HTR-8/SVneo (cell line): Measurements from ENCODE around the gene WNK2.

ENCODE experiments used
- DNase-seq: peaks from one replicate; pipeline ENCODE4 v3.0.0; 2011; ENCODE audit warnings: low spot score, mixed read lengths; ENCODE audit not compliant: insufficient read length
- FAIRE-seq: peaks from 2 replicates; lab custom pipeline; 2011; peaks lifted over from hg19 to GRCh38; lab: Jason Lieb, UNC

Gene WNK2

GRCh38 chr9:93196096-93197055 lies 12.4 kb downstream of the WNK2 start:
- no peak for FAIRE-seq
- DNase-seq = no peak

- FAIRE-seq (no peak), DNase-seq (no peak)
Observed at GRCh38 chr9:93197670-93198069, 13.7 kb downstream of the WNK2 start.

GRCh38 chr9:93198117-93198837 lies 14.3 kb downstream of the WNK2 start:
- FAIRE-seq = no peak
- DNase-seq = no peak

- DNase-seq = no peak
- no peak for FAIRE-seq
Observed at GRCh38 chr9:93198838-93199625, 15.1 kb downstream of the WNK2 start.

GRCh38 chr9:93200449-93200742 lies 16.5 kb downstream of the WNK2 start:
- no peak for DNase-seq
- FAIRE-seq = no peak

- FAIRE-seq = no peak
- no peak for DNase-seq
Observed at GRCh38 chr9:93200989-93201334, 17.0 kb downstream of the WNK2 start.

GRCh38 chr9:93203026-93203717 lies 19.2 kb downstream of the WNK2 start:
- DNase-seq (no peak), FAIRE-seq (no peak)

GRCh38 chr9:93203718-93204469 lies 20.0 kb downstream of the WNK2 start:
- DNase-seq (no peak), FAIRE-seq (no peak)

GRCh38 chr9:93204470-93205043 lies 20.6 kb downstream of the WNK2 start:
- DNase-seq = no peak
- no peak for FAIRE-seq

- DNase-seq (no peak), FAIRE-seq (no peak)
Observed at GRCh38 chr9:93205045-93205768, 21.3 kb downstream of the WNK2 start.

GRCh38 chr9:93205896-93206575 lies 22.1 kb downstream of the WNK2 start:
- FAIRE-seq (no peak), DNase-seq (no peak)

GRCh38 chr9:93206576-93207155 lies 22.7 kb downstream of the WNK2 start:
- DNase-seq (no peak), FAIRE-seq (no peak)

GRCh38 chr9:93207326-93207814 lies 23.4 kb downstream of the WNK2 start:
- DNase-seq (no peak), FAIRE-seq (no peak)

- DNase-seq (no peak), FAIRE-seq (peak; percentile 85)
Observed at GRCh38 chr9:93207860-93208734, 24.2 kb downstream of the WNK2 start.

GRCh38 chr9:93209097-93209496 lies 25.2 kb downstream of the WNK2 start:
- no peak for DNase-seq

GRCh38 chr9:93209576-93210323 lies 25.8 kb downstream of the WNK2 start:
- DNase-seq (no peak), FAIRE-seq (no peak)

More at GRCh38 chr9:93209097-93209496, 25.2 kb downstream of the WNK2 start:
- FAIRE-seq = no peak
